Duodenal mucosa (tissue), 2 donors: Measurements from ENCODE around the gene OSBPL7.

Experiments used
- H3K27ac ChIP-seq: one replicate; pipeline ENCODE4 v1.7.0; 2013; ENCODE audit warnings: low read depth, low read length
- H3K27me3 ChIP-seq, 2 donors: one replicate each; pipeline ENCODE4 v1.7.0; 2013; ENCODE audit warnings: low read length in 2 of 2, control low read depth in 1 of 2; ENCODE audit not compliant: insufficient read depth in 2 of 2, control insufficient read depth in 1 of 2
- H3K36me3 ChIP-seq, 2 donors: one replicate each; pipeline ENCODE4 v1.7.0; 2013; ENCODE audit warnings: low read length in 2 of 2, control low read depth in 1 of 2; ENCODE audit not compliant: insufficient read depth in 2 of 2, control insufficient read depth in 1 of 2
- H3K4me1 ChIP-seq, 2 donors: one replicate each; pipeline ENCODE4 v1.7.0; 2013; ENCODE audit warnings: low read length in 2 of 2, control low read depth in 1 of 2; ENCODE audit not compliant: insufficient read depth in 2 of 2, control insufficient read depth in 1 of 2
- H3K4me3 ChIP-seq, 2 donors: one replicate each; pipeline ENCODE4 v1.7.0; 2013; ENCODE audit warnings: low read length in 2 of 2, low read depth in 1 of 2
- H3K9ac ChIP-seq, 2 donors: one replicate each; pipeline ENCODE4 v1.7.0; 2013; ENCODE audit warnings: low read length in 2 of 2, low read depth in 1 of 2
- H3K9me3 ChIP-seq, 2 donors: one replicate each; pipeline ENCODE4 v1.7.0; 2013; ENCODE audit warnings: low read length in 2 of 2, control low read depth in 1 of 2; ENCODE audit not compliant: control insufficient read depth in 1 of 2

Gene OSBPL7

GRCh38 chr17:47801176-47801765 is 20.3 kb downstream of the OSBPL7 start:
- H3K9me3 ChIP-seq = no peaks in the 10 kb centered on the region
- H3K27ac ChIP-seq = no peak overlapping the region
- no peaks in the 10 kb centered on the region for H3K27me3 ChIP-seq
- H3K36me3 ChIP-seq = peaks cover 0 to 1% of the 10 kb centered on the region in 2 donors
- no peaks in the 10 kb centered on the region for H3K4me1 ChIP-seq
- no peak overlapping the region for H3K4me3 ChIP-seq
- no peak overlapping the region for H3K9ac ChIP-seq

GRCh38 chr17:47800686-47801085 is 20.9 kb downstream of the OSBPL7 start:
- Histone ChIP-seq H3K27me3 (no peaks in the 10 kb centered on the region), H3K4me3 (no peak overlapping the region), H3K36me3 (no peaks in the 10 kb centered on the region), H3K9ac (no peak overlapping the region), H3K27ac (no peak overlapping the region), H3K9me3 (no peaks in the 10 kb centered on the region), H3K4me1 (no peaks in the 10 kb centered on the region)

GRCh38 chr17:47797797-47798196 is 23.8 kb downstream of the OSBPL7 start:
- no peak overlapping the region for H3K4me3 ChIP-seq
- no peak overlapping the region for H3K27ac ChIP-seq
- no peaks in the 10 kb centered on the region for H3K9me3 ChIP-seq
- H3K27me3 ChIP-seq = peaks cover 3 to 7% of the 10 kb centered on the region in 2 donors
- no peaks in the 10 kb centered on the region for H3K36me3 ChIP-seq
- no peaks in the 10 kb centered on the region for H3K4me1 ChIP-seq
- H3K9ac ChIP-seq = no peak overlapping the region

- H3K9ac ChIP-seq = no peak overlapping the region
- H3K9me3 ChIP-seq = no peaks in the 10 kb centered on the region
- H3K4me1 ChIP-seq = peaks cover 0 to 8% of the 10 kb centered on the region in 2 donors
- H3K27ac ChIP-seq = no peak overlapping the region
- H3K27me3 ChIP-seq = peaks cover 24 to 40% of the 10 kb centered on the region in 2 donors
- H3K36me3 ChIP-seq = no peaks in the 10 kb centered on the region
- no peak overlapping the region for H3K4me3 ChIP-seq
Observed at GRCh38 chr17:47792979-47793378, 28.6 kb downstream of the OSBPL7 start.

GRCh38 chr17:47792457-47792856 is 29.1 kb downstream of the OSBPL7 start:
- no peak overlapping the region for H3K9ac ChIP-seq
- H3K4me1 ChIP-seq = peaks cover 0 to 8% of the 10 kb centered on the region in 2 donors
- peaks cover 28 to 40% of the 10 kb centered on the region in 2 donors for H3K27me3 ChIP-seq
- no peak overlapping the region for H3K27ac ChIP-seq
- H3K9me3 ChIP-seq = no peaks in the 10 kb centered on the region
- H3K4me3 ChIP-seq = no peak overlapping the region
- no peaks in the 10 kb centered on the region for H3K36me3 ChIP-seq

GRCh38 chr17:47791025-47791424 is 30.6 kb downstream of the OSBPL7 start:
- H3K27ac ChIP-seq = no peak overlapping the region
- H3K9ac ChIP-seq = no peak overlapping the region
- no peak overlapping the region for H3K4me3 ChIP-seq
- peaks cover 0 to 8% of the 10 kb centered on the region in 2 donors for H3K4me1 ChIP-seq
- H3K9me3 ChIP-seq = no peaks in the 10 kb centered on the region
- H3K27me3 ChIP-seq = peaks cover 28 to 40% of the 10 kb centered on the region in 2 donors
- H3K36me3 ChIP-seq = no peaks in the 10 kb centered on the region

- no peak overlapping the region for H3K9ac ChIP-seq
- peaks cover 0 to 8% of the 10 kb centered on the region in 2 donors for H3K4me1 ChIP-seq
- peaks cover 28 to 43% of the 10 kb centered on the region in 2 donors for H3K27me3 ChIP-seq
- no peaks in the 10 kb centered on the region for H3K36me3 ChIP-seq
- H3K9me3 ChIP-seq = no peaks in the 10 kb centered on the region
- no peak overlapping the region for H3K27ac ChIP-seq
- H3K4me3 ChIP-seq = peak overlapping the region; percentile 47 to 51
Observed at GRCh38 chr17:47789611-47790561, 31.7 kb downstream of the OSBPL7 start.

- Histone ChIP-seq H3K27me3 (peaks cover 23 to 27% of the 10 kb centered on the region in 2 donors), H3K4me3 (no peak overlapping the region), H3K9ac (no peak overlapping the region), H3K27ac (no peak overlapping the region), H3K9me3 (no peaks in the 10 kb centered on the region), H3K4me1 (peaks cover 0 to 8% of the 10 kb centered on the region in 2 donors), H3K36me3 (no peaks in the 10 kb centered on the region)
Observed at GRCh38 chr17:47785538-47786123, 36.0 kb downstream of the OSBPL7 start.

GRCh38 chr17:47781397-47781796 is 40.2 kb downstream of the OSBPL7 start:
- peaks cover 18 to 20% of the 10 kb centered on the region in 2 donors for H3K27me3 ChIP-seq
- H3K27ac ChIP-seq = no peak overlapping the region
- no peaks in the 10 kb centered on the region for H3K9me3 ChIP-seq
- H3K4me3 ChIP-seq = no peak overlapping the region
- no peak overlapping the region for H3K9ac ChIP-seq
- H3K4me1 ChIP-seq = no peaks in the 10 kb centered on the region
- H3K36me3 ChIP-seq = no peaks in the 10 kb centered on the region

- no peak overlapping the region for H3K9ac ChIP-seq
- peaks cover 27 to 33% of the 10 kb centered on the region in 2 donors for H3K27me3 ChIP-seq
- no peak overlapping the region for H3K27ac ChIP-seq
- no peak overlapping the region for H3K4me3 ChIP-seq
- H3K36me3 ChIP-seq = no peaks in the 10 kb centered on the region
- H3K4me1 ChIP-seq = no peaks in the 10 kb centered on the region
- no peaks in the 10 kb centered on the region for H3K9me3 ChIP-seq
Observed at GRCh38 chr17:47778184-47778635, 43.4 kb downstream of the OSBPL7 start.
